Lung microvascular endothelial cell (primary cell): ENCODE measurements around the gene KIAA1217. TPM values are rescaled to one million over a fixed set of nuclear protein-coding genes. Genes with fewer than 3 reads are reported as not detected.
A peak's percentile ranks its signal among the peaks of the same experiment; 100 is the strongest.

Experiments used
- DNase-seq, 2 donors: peaks; one replicate each; pipeline versions ENCODE4 v3.0.0 to v3.0.0-alpha.2; 2010; ENCODE audit warnings: low read depth in 2 of 2
- total RNA-seq: library from RNA; depleted of rRNA; stranded (reverse); fragments of >200 nt; gene quantifications from 2 replicates; pipeline ENCODE4 v1.2.1, GENCODE V29; 2014

KIAA1217 gene
- total RNA-seq, 1 donor from 2014 or later: 2.8 TPM

DNA sequence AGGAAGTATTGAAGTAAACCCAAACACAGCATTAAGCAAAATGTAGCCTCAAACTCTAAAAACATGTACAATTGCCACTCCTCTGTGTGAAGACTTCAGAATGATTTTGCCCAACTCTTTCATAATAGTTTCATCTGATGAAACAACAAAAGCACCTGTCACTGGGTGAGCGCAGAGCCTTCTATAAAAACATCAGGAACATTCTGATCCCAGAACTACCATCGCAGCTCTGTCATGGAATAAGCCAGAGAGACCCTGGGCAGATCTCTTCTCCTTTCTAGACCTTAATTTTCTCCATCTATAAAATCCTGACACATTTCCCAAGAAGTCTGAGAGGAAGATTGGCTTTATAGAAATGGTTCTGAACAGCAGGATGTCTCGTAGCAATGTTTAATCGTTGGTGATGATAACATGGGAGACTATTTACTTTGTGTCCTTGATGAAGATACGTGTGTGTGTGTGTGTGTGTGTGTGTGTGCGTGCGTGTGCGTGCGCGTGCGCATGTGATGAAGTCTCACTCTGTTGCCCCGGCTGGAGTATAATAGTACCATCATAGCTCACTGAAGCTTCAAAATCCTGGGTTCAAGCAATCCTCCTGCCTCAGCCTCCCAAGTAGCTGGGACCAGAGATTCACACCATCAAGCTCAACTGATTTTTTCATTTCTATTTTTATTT is 198.0 kb downstream of the KIAA1217 start:
- no peak for DNase-seq

DNA sequence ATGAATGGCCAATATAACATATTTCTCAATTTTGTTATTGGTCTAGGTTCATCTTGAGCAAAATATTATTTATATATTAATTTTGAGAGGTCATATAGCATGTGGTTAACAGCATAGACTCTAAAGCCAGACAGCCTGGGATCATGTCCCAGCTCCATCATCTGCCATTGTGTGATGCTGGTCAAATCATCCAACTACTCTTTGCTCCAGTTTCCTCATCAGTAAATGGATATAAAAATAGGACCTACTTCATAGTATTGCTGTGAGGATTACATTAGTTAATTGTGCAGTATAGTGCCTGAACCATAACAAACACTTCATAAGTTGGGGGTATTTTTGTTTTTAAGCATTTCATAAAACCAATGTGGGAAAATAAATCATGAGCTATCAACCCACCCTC is 199.0 kb downstream of the KIAA1217 start:
- DNase-seq: no peak

DNA sequence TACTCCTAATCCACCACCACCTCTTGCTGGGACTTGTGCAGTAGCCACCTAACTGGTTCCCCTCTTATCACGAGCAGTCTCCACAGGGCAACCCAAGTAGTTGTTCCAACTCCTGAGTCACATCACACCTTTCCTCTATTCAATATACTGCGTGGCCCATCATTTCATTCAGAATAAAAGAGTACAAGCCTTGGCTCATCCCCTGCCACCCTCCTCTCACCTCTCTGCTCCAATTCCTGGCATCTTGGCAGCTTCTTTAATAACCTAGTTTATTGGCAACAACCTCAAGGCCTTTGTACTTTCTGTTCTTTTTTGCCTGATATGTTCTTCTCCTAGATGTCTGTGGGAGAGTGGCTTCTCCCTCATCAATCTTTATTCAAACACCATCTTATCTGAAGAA is 199.4 kb downstream of the KIAA1217 start:
- DNase-seq: no peak

DNA sequence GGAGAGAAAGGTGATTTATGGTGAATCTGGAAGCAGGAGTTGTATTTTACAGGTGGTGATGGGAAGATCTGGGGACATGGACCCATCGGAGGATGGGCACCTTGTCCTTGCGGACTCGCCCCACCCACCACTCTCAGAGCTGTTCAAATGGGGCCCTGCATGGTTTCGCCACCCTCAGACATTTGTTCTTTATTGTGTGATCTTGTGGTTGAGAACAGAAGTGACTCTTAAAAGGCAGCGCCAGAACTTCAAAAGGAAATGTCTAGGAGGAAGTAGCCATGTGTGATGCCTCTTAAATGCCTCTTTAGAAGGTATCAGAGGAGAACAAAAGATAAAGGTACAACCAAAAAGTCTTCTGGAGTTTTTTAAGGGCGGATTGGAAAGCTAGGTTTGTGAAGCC is 205.7 kb downstream of the KIAA1217 start:
- no peak for DNase-seq

DNA sequence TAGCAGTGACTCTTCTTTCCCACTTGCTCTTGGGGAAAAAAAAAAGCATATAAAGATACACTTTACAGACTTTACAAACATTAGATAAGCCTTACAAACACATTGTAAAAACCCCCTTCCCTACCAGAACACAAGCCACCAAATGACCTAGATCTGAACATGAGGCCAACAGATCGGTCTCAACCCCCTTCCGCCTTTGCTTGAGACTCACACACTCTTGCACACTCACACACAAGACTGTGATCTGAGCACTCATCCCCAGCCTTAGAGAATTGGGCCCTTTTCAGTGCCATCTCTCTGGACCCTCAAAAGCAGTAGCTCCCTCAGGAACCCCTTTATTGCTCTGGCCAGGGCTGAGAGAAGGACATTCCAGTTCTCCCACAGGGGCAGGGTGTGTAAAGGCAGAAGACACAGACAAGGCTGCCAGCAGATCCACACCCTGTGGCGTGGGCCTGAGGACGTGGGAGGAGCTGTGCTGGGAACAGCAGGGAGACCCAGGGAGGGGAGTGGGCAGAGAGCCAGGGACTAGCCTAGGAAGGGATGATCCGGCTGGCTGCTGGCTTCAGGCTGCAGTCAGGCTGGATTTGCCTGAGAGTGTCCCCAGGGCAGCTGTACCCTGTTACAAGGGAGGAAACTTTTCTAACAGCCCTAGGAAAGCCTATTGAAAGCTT is 206.7 kb downstream of the KIAA1217 start:
- DNase-seq: peak in 1 of 2 donors; percentile 47

DNA sequence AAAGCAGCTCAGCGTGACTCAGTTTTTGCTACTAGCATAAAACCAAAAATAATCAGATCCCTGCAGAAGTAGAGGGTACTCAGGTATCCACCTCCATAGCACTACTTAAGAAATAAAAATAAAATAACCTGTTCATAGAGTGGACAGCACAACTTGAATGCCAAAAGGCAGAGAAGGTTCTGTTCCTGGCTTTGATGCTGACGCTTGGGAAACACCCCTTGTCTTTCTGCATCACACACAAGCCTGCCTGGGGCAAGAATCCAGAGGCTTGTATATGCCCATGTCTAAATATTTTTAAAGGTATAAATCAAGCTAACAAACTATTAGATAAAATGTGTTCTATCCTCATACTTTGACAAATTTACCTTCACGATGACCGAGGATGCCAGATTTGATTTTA is 207.3 kb downstream of the KIAA1217 start:
- DNase-seq: no peak

DNA sequence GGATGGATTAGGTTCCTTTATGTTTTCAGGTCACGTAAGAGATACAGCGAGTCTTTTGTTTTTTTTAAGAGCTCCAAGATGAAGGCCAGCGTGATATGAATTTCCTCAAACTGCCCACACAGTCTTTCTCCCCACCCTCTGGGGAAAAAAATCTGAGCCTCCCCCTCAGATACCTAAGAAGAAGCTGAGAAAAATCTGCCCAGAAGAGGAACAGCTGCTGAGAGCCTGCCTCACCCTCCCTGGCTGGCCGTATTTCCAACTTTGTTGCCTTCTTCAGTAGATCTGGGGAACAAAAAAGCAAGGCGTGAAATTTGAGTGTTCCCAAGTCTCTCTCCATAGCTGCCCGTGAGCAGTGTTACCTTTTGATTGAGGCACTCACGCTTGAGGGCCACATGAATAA is 208.1 kb downstream of the KIAA1217 start:
- no peak for DNase-seq

DNA sequence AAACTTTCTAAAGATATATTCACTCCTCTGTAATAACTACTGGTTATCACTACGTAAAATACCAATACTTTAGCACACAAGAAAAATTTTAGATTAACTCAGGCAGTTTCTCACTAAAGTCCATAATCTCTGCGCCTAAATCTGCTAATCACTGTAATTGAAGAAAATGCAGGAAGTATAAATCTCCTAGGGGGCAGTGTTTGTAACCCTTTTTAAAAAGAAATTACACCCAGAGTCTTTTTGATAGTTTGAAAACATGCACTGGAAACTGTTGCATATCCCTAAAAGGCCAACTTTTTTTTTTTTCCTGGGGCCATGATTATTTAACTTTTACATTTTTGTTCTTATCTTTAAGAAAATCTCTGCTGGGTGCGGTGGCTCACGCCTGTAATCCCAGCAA is 209.6 kb downstream of the KIAA1217 start:
- DNase-seq: no peak

DNA sequence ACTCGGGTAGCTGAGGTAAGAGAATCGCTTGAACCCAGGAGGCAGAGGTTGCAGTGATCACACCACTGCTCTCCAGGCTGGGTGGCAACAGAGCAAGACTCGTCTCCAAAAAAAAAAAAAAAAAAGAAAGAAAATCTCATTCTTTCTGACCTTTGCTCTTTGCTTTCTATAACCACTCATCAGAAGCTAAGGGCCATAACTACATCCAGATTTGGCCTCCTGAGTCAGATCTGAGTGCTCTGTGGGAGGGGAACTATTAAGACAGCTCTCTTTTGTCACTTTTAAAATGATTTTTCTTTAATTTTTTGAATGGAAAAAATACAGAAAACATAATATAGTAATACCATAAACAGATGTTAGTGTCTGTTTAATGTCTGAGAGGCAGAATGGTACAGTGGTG is 210.1 kb downstream of the KIAA1217 start:
- DNase-seq: no peak

DNA sequence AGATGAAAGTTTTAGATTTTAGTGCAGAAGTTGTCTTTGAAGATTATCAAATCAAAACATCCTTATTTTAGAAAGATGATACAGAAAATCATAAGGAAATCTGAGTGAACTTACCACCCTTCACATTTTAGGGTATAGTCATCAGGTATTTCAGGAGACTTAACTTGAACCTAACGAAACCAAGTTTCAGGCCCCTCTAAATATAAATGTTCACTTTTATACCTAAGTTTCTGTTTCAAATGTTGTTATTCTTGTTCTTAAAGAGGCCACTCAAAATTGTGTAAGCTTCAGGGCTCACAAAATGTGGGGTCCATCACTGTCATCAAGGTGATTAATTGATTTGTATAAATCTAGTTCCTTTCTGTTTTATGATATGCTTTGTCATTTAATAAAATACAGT is 216.2 kb downstream of the KIAA1217 start:
- no peak for DNase-seq

DNA sequence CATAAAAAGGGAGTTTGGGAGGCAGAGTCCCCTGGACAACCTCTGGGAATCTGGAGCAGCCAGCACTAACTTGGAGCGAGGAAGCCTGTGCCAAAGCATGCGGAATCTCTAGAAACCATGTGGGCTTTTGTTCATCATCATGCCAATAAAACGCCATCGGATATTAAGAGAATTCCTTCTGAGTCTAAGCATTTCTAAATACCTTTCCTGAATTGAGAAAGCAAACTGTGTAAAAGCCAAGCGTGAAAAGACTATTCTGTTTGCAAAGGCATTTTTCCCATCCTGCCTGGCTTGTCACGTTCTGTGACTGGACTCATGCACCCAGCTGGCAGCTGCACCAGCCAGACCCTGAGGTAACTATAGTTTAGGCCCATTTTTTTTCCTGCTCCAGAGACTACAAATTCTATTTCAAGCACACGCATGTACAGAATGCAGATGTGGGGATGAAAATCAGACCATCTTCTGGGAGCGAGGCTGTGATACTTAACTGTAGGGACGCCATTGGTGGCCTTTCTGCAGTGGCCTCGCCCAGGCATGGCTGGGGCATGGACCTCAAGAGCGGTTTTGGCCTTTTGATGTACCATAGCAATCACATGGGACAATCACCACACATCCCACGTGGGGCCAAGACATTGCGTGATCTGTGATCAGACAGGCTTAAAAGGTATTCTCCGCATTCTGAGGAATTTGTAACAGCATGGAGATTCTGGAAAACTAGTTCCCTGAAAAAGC is 218.9 kb downstream of the KIAA1217 start:
- no peak for DNase-seq

DNA sequence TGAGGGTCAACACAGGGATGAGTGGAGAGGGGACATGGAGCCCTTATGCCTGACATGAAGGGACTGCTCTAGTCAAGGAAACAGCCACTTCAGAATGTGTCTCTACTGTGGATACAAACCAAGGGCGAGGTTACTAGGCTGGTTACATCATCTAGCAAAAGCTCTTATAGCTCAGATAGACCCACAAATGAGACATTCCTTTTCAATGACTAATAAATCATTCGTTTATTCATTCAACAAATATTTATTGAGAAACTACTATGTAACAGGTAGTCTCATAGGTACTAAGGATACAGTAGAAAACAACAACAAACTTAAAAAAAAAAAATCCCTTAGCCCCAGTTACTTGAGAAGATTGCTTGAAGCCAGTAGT is 219.5 kb downstream of the KIAA1217 start:
- DNase-seq: no peak

DNA sequence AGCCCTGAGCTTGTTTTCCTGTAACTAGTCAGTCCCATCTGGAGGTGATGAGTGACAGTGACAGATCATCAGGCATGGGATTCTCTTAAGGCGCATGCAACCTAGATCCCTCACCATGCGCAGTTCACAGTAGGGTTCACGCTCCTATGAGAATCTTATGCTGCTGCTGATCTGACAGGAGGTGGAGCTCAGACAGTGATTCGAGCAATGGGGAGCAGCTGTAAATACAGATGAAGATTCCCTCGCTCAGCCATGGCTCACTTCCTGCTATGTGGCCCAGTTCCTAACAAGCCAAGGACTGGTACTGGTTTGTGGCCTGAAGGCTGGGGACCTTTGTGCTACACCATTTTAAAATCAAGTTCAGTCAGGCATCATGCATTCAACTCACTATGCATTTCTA is 221.7 kb downstream of the KIAA1217 start:
- DNase-seq: no peak

DNA sequence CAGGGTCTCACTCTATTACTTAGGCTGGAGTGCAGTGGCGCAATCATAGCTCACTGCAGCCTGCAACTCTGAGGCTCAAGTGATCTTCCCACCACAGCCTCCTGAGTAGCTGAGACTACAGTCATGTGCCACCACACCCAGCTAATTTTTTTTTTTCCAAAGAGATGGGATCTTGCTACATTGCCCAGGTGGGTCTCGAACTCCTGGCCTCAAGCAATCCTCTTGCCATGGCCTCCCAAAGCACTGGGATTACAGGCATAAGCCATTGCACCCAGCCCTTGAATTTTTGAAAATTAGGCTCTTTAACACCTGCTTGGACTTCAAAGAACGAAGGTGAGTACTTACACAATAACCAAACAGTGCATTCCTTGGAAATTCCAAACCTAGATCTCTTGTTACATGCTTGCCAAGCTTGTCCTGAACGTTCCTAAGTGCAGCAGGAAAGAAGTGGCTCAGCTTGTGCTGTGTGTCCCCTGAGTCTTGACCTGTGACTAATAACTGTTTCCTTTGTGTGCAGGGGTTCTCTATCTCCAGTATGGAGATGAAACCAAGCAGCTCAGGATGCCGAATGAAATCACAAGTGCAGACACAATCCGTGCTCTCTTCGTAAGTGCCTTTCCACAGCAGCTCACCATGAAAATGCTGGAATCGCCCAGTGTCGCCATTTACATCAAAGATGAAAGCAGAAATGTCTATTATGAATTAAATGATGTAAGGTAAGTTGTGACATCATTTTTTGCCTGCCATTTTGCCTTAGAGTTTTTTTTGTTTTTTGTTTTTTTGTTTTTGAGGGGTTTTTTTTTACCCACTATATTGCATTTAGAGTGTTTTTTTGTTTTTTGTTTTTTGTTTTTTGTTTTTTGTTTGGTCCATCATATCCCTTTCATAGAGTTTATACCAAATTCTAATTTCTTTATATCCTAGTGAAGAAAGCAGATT is 223.8 kb downstream of the KIAA1217 start:
- peak; percentile 17 to 20 for DNase-seq

DNA sequence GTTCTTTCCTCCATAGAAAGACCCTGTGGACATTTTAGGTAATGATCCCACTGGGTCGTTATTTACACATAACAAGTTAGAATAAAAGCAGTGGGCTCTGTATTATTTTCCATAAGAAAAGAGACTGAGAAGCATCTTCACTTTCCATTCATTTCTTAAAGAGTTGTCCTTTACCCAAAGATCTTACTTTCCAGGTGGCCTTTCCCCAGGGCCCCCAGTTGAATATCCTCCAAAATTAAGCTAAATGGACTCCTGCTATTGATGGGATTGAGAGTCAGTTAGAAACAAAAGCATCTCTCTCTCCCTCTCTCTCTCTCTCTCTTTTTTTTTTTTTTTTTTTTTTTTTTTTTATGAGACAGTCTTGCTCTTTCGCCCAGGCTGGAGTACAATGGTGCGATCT is 224.8 kb downstream of the KIAA1217 start:
- DNase-seq: no peak

DNA sequence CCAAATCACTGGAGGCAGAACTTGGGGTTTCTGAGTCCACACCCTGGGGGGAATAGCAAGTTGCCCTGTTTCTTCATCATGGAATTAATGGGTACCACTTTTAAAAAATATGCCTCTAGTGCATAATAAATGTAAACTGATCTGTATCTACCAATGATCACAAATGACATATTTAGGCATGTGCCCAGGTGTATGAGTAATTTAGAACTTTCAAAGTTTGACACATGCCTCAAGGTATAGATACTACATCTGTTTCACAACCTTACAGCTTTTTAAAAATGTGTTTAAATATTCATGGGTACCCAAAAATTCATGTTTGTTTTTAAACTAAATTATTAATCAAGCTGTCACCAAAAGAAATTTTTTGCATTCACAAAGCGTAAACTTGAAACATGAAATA is 226.0 kb downstream of the KIAA1217 start:
- no peak for DNase-seq

DNA sequence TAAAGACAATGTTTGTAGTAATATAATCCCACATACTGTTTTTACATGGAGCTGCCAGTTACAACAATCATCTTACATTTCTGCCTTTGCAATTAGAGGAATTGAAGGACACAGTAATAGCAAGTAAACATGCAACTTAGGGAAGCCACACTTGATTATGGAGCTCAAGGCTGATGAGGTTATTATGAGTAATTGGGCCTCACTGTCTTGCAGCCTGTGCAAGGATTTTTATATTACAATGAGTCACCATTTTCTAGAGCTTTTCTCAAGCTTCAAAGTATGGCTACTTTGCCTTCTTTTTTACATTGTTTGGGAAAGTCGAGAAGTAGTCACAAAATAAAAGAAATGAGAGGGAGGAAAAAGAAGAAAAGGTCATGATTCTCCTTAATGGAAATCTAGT is 226.4 kb downstream of the KIAA1217 start:
- peak in 1 of 2 donors; percentile 20 for DNase-seq

DNA sequence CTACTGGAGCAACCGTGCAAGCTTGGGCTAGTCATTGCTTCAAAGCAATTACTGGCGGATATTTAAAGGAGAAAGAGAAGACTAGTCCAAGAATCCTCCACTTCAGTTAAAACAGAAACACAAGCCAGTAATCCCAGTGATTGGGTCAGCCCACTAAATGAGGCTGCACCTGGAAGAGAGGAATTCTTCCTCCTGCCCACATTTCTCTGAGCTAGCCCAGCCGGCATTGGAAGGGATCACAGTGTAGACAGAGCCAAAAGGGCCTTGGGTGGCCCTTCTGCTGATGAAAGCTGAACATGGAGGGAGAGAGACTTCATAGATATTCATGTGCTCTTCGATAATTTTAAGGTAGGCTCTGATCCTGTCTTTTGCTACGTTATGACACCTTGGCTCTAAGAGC is 228.4 kb downstream of the KIAA1217 start:
- no peak for DNase-seq

DNA sequence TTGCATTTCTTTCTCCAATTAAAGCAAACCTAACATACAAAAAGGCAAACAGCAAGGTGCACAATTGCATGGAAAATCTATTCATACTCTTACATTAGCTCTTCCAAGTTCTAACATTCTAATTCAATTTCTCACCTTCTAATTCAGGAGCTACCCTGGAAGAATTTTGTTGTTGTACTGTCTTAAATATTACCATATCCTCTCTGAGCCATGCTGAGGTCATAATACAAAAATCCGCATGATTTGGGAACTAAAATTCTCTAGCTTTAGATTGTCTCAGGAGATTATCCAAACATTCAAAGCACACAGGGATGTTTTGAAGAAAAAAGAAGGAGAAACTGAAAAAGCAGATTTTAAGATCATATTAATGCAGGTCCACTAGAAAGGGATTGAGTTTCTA is 229.9 kb downstream of the KIAA1217 start:
- DNase-seq: no peak

DNA sequence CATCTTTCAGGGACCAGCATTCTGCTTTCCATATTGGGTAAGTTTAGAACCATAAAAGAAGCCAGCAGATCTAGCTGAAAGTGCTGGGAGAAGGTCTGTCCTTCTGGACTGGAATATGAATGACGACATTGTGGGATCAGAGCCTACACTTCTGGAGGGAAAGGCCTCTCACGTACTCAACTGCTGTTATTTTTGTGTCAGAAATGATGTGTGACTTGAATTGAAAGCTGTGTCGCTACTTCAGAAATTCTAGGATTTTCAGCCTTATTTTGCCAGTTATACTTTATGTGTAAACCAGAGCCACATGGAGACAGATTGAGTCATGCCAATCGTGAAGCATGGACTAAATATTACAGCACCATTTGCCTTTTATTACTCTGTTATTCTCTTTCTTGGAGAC is 231.0 kb downstream of the KIAA1217 start:
- DNase-seq: no peak
